ENCODE results near the gene ZNF3. TPM values are rescaled to one million over a fixed set of nuclear protein-coding genes. Genes with fewer than 3 reads are reported as not detected.
A peak's percentile ranks its signal among the peaks of the same experiment; 100 is the strongest.

ZNF3 gene
- total and polyA plus RNA-seq, 2 experiments from 2014 or later = 37.2 to 45.5 TPM

- peaks cover 18% of the 10 kb centered on the region for H3K36me3 ChIP-seq
- peak; percentile 35 to 78 for DNase-seq (ENCODE audit: low read depth in 1 of 2, low spot score in 1 of 2)
- no peak overlapping the region for H3K4me3 ChIP-seq
- no peak overlapping the region for H3K27ac ChIP-seq
- no peaks in the 10 kb centered on the region for H3K27me3 ChIP-seq
- no peaks in the 10 kb centered on the region for H3K9me3 ChIP-seq (ENCODE audit: low read depth)
- peaks cover 3% of the 10 kb centered on the region for H3K4me1 ChIP-seq (ENCODE audit: low read depth)
- TF ChIP-seq CTCF (IDR thresholded peaks at IDR 0.05; ENCODE audit: low read depth, low read length) = peak; percentile 22
These were observed 28.3 kb downstream of the ZNF3 start for GRCh38 chr7:100053215-100053614.

GRCh38 chr7:100051611-100052010, 29.9 kb downstream of the ZNF3 start:
- no peak overlapping the region for H3K4me3 ChIP-seq
- H3K27me3 ChIP-seq = no peaks in the 10 kb centered on the region
- no peak for DNase-seq (ENCODE audit: low read depth in 1 of 2, low spot score in 1 of 2)
- no peak overlapping the region for H3K27ac ChIP-seq
- peaks cover 3% of the 10 kb centered on the region for H3K4me1 ChIP-seq (ENCODE audit: low read depth)
- no peak for TF ChIP-seq CTCF (IDR thresholded peaks at IDR 0.05; ENCODE audit: low read depth, low read length)
- H3K9me3 ChIP-seq (ENCODE audit: low read depth) = no peaks in the 10 kb centered on the region
- H3K36me3 ChIP-seq = peaks cover 2% of the 10 kb centered on the region

- no peaks in the 10 kb centered on the region for H3K27me3 ChIP-seq
- H3K4me1 ChIP-seq (ENCODE audit: low read depth) = peaks cover 3% of the 10 kb centered on the region
- H3K4me3 ChIP-seq = peak within 1 kb of the TSS; percentile 95
- H3K27ac ChIP-seq = peak within 1 kb of the TSS; percentile 96
- H3K36me3 ChIP-seq = no peaks in the 10 kb centered on the region
- DNase-seq (ENCODE audit: low read depth in 1 of 2, low spot score in 1 of 2) = peak; percentile 86 to 88
- H3K9me3 ChIP-seq (ENCODE audit: low read depth) = no peaks in the 10 kb centered on the region
- TF ChIP-seq CTCF (IDR thresholded peaks at IDR 0.05; ENCODE audit: low read depth, low read length) = peak; percentile 29
These were observed 31.9 kb downstream of the ZNF3 start, which contains the start of gene ZSCAN21 for GRCh38 chr7:100049441-100050291. Gene ZSCAN21, plus strand, starts transcription at chr7:100049774. Its CDS starts 7,233 bp downstream, at chr7:100057007.

- H3K27ac ChIP-seq = no peak overlapping the region
- no peaks in the 10 kb centered on the region for H3K9me3 ChIP-seq (ENCODE audit: low read depth)
- no peak for TF ChIP-seq CTCF (IDR thresholded peaks at IDR 0.05; ENCODE audit: low read depth, low read length)
- no peaks in the 10 kb centered on the region for H3K36me3 ChIP-seq
- peak overlapping the region; percentile 95 for H3K4me3 ChIP-seq
- no peak for DNase-seq (ENCODE audit: low read depth in 1 of 2, low spot score in 1 of 2)
- no peaks in the 10 kb centered on the region for H3K27me3 ChIP-seq
- peaks cover 3% of the 10 kb centered on the region for H3K4me1 ChIP-seq (ENCODE audit: low read depth)
These were observed 32.8 kb downstream of the ZNF3 start for GRCh38 chr7:100048680-100049079.

GRCh38 chr7:100044718-100045117, 36.8 kb downstream of the ZNF3 start:
- no peak for DNase-seq (ENCODE audit: low read depth in 1 of 2, low spot score in 1 of 2)
- Histone ChIP-seq H3K4me1 (ENCODE audit: low read depth) (peaks cover 3% of the 10 kb centered on the region), H3K36me3 (no peaks in the 10 kb centered on the region), H3K27me3 (no peaks in the 10 kb centered on the region), H3K4me3 (no peak overlapping the region), H3K27ac (no peak overlapping the region), H3K9me3 (ENCODE audit: low read depth) (no peaks in the 10 kb centered on the region)
- no peak for TF ChIP-seq CTCF (IDR thresholded peaks at IDR 0.05; ENCODE audit: low read depth, low read length)

All from cardiac muscle cell (in vitro differentiated cells and primary cell).